ENCODE results near the gene ABHD12B.
"Not testable (repeated sequence)": the region's sequence is repeated elsewhere in the genome, so short reads cannot be mapped to it uniquely, and the experiment has no call there.

ABHD12B gene

DNA sequence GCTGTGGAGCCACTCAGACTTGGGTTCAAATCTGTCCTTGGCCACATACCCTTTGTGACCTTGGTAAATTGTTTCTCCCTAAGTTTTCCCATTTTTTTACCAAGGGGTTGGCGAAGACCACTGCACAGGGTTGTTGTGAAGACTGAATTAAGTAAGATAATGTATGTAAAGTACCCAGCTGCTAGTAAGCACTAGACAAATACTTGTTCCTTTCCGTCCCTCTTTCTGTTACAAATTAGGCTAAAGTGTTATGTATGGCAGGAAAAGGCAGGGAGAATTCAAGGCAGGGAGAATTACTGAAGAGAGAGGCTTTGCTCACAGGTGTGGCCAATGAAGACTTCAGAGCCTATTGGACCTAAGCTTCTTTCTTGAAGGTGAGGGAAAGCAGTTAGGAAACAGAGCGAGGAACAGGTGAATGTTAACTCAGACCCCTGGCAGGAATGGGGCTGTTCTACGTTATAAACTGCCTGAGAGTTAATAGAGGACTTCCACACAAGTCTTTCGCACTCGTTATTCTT lies 25.9 kb downstream of the ABHD12B start:
- no peak for DNase-seq

DNA sequence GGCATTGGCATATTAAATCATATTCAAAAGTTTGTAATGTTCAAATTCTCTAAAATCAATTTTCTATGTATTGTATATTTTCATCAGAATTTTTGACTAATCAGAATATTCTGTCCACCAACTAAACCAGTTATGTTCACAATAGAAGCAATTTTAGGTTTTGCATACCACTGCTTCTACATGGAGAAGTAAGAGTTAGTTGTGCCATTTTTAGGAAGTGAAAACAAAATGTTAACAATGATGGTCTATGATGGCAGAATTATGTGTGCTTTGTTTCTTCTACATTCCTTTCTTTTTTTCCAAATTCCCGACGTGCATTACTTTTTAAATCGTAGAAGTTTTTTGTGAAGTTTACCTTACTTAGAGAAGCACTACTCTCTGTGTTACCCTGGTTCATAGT lies 29.5 kb downstream of the ABHD12B start:
- DNase-seq, result no peak

DNA sequence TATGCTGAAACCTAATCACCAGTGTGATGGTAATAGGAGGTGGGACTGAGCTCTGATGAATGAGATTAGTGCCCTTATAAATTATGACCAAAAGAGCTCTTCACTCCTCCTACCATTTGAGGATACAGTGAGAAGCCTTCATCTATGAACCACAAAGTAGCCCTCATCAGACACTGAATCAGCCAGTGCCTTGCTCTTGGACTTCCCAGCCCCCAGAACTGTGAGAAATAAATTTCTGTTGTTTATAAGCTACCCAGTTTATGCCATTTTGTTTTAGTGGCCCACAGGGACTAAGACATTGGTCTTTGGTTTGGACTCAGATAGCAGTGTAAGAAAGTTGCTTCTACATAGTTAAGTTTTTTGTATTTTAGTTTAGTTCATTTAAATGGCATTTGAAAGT lies 32.9 kb downstream of the ABHD12B start:
- no peak for DNase-seq

DNA sequence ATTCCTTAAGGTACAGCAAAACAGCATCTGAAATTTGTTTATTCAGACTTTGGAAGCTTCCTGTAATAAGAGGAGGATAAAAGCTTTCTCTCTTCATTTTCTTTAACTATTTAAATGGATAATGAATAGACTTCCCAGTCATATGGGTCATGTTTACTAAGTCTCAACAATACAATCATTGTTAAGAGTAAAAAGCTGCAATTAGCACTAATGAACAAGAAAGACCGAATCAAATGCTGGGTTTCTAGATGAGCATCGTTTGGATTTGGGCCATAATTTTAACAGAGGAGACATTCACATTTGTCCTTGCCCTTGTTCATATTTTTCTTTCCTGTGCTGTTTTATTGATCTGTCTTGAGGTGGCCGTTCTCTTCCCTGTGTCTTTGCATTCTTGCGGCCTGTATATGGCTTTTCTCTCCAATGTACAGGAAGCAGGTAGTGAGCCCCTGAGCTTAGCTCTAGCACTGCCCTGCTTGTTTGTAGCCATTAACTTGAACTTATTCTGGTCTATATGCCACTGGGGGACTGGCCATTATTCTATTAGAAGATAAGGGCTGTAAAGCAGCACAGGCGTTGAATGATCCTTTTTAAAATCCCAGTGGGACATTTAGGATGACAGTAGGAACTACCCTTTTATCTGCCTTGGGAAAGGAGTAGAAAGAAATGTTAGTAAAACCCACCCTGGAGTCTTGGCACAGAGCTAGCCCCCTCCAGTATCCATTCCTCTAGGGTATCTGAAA lies 34.6 kb downstream of the ABHD12B start:
- DNase-seq, result no peak

DNA sequence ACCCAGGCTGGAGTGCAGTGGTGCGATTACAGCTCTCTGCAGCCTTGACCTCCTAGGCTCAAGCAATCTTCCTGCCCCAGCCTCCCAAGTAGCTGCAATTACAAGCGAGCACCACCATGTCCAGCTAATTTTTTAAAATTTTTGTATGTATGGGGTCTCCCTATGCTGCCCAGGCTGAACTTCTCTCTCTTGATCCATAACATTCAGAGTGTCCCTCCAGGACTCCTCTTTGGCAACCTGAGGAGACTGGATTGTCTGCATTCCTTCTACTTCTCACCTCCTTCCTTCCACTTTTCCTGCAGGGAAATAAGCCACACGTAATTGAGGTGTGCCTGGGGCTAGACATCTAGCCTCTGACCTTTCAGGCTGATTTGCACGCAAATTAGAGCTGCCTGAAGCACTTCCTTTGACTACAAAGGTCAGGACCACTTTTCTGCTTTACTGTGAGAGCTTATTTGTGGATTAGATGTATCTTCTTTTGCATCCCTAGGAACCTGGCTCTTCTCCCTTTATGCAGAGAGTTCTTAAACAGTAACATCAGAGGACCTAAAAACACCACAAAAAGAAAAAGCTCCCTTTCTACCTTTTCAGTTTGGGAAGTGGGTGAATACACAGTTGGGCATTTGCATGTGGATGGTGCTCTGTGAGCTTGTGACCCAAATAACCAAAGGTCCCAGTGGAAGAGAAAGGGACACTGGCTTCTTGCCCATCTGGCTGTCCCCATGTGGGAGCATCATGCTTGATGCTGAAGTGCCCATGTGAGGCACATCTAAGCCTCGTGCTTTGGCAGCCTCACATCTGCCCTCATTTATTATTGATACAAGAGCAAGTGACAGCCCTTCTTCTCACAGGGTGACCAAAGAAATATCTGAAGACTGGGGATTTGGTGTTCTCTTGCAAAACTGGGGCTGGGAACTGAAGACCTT lies 38.9 kb downstream of the ABHD12B start:
- no peak for DNase-seq

DNA sequence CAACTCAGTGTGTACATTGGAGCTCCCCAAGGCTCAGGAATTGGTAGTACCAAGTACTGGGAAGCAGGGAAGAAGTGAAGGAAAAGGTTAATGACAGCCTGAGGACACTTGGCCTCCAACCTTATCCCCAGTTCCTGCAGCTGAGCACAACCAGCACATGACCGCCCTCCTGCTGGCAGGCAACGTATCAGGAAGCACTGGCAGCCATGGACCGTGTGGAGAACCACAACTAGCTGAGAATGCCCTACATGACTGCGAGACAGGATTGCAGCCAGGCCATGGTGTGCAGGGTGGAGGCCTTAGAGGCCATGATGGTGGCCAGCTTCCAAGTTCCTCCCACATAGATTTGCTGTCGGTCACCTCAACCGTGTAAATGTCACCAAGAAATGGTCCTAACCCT lies 45.6 kb downstream of the ABHD12B start:
- no peak for DNase-seq

DNA sequence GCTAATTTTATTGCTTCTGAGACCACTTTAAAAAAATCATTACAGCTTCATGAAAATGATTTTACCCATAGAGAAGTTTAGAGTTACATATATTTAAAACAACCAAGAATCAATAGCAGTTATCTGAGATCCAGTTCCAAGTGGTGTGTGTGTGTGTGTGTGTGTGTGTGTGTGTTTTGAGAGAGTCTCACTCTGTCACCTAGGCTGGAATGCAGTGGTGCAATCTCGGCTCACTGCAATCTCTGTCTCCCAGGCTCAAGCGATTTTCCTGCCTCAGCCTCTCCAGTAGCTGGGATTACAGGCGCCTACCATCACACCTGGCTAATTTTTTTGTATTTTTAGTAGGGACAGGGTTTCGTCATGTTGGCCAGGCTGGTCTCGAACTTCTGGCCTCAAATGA lies 47.7 kb downstream of the ABHD12B start:
- not testable (repeated sequence) for DNase-seq

DNA sequence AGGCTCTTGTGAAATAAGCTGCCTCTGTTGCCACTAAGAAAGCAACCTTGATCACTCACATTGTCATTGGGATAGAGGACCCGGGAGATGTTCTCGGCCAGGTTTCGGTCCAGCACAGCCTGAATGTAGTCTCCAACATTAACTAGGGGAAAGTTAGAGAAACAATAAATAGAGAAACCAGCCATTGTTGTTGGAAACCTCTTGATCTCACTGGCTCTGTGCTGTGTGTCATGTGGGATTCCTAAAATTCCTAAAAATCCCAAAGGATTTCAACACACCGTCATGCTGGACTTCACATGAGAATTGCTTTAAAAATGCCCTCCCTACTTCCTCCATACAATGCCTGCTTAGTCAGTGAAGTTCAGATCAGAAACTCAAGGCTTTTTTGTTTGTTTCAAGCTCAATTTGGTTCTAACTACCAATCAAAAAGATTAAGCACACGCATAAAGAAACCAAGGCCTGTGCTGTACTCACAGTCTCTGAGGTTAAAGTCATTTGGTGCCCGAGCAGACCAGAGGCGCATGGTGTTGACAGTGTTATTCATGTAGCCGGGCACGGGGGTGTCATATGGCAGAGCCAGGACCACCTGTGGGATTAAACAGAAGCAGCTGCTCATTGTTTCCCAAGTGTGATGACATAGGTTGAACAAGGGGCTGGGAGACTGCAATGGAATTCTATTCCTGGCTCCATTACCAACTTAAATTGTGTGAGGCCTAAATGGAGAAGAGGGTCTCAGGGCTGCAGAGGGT lies 48.8 kb downstream of the ABHD12B start:
- no peak for DNase-seq

DNA sequence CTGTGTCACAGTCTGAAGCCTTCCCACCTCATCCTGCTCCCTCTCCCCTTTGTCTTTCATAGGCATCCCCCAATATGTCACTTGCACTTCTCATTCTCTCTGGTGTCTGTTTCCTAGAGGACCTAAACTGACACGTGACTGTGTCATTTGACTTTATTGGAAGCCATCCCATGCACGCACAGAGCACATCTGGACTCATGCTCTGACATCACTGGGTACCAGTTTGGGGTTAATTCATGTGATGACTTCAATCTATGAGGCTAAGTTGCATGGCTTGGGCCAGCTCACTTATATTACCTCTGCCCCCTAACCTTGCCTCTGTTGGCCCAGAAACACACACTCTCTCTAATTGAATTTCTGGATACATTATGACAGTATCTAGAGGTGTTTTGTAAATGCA lies 51.0 kb downstream of the ABHD12B start:
- no peak for DNase-seq

DNA sequence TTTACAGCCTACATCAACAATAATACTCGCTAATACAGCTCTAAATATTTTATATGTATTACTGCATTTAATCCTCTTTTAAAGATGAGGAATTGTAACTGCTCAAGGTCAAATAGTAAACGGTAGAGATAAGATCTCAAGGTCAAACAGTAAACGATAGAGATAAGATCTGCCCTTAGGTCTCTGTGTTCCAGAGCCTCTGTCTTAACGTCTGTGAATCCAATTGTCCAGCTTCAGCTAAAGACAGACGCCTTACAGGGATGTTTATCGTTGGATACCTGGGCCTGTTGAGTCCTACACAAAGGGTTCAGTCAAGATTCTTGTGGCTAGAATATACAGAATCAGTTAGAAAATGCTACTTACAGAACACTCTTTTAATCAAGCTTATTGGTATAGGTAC lies 52.4 kb downstream of the ABHD12B start:
- DNase-seq, result no peak

DNA sequence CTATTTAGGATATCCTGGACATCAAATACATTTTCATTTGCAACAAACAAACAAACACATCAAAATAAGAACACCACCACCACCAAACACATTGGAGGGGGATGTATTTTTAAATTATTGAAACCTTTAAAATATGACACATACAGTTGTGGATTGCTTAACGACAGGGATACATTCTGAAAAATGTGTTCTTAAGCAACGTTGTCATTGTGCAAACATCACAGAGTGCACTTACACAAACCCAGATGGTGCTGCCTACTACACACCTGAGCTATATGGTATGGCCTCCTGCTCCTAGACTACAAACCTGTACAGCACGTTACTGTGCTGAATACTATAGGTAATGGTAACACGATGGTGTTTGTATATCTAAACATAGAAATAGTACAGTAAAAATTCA lies 53.0 kb downstream of the ABHD12B start:
- DNase-seq, result no peak

DNA sequence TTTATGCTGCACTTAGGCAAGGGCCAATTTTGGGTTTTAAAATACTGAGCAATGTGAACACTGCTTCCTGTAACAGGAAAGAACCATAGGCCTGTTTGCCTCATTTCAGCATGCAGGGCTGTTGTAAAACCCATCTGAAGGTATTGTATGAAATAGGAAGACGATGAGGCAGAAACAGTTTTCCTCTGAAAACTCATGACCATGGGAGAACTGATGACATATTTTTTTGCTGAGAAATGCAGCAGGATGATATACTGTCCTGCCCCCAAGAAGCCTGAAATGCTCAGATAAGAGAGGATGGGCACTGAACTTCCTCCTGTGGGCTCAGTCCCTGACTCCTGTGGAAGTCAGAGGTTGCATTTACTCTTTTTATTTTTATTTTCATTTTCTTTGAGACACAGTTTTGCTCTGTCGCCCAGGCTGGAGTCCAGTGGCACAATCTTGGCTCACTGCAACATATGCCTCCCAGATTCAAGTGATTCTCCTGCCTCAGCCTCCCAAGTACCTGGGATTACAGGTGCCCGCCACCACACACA lies 55.1 kb downstream of the ABHD12B start:
- no peak for DNase-seq

DNA sequence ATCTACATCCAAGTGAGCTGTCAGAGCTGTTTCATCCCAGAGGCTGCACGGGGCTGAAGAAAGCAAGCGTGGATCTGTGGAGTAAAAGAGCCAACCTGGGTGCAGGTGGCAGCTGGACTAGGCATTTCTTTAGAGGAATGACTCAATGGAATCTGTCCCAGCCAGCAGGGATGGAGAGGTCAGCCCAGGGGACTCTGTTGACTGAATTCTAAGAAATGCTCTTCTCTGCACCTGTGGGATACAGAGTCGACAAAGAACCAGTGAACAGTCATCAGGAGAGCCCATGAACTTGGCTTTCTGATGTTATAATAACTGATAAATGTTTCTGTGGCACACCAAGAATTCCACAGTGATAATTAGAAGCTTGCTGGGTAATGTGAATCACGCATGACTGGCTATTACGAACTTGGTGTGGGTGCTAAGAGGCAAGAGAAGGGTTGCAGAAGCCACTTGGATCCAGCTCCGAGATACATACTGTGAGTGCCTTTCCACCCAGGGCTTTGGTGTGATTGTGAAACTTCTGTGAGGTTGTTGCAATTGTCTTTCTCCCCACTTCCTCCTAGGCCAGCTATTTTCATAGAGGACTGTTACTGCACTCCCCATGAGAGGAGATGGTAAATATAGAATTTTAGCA lies 56.3 kb downstream of the ABHD12B start:
- peak; percentile 7 to 48 for DNase-seq

DNA sequence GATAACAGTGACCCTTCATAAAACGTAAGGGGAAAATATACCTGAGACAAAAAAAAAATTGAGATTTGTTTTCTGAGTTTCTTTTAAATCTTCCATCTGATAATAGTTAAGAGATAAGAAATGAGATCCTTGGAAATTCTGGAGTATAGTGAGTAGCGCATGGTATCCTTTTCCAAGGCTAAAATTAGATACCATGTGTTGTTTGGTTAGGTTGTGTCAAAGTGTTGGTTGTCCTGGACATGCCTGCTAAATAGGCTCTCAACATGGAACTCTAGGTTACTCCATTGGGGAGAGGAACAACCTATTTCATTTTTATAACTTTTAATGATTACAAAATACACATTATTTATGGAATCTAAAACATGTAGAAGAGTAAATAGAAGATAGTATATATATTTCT lies 57.7 kb downstream of the ABHD12B start:
- DNase-seq, result no peak

DNA sequence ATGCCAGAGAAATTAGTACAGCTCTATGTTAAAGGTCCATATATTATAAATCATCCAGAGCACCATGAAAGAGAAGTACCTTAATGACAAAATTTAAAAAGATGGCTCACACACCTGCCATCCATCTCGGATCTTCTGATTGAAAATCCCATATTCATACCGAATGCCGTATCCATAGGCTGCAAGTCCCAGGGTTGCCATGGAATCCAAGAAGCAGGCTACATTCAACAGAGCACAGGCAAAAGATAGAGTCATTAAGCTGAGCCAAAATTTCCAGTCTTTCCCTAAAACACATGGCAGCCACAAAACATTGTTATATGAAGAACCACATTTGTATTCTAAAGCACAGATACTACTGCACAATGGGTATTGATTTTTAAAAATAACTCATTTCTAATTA lies 59.7 kb downstream of the ABHD12B start:
- DNase-seq, result no peak

DNA sequence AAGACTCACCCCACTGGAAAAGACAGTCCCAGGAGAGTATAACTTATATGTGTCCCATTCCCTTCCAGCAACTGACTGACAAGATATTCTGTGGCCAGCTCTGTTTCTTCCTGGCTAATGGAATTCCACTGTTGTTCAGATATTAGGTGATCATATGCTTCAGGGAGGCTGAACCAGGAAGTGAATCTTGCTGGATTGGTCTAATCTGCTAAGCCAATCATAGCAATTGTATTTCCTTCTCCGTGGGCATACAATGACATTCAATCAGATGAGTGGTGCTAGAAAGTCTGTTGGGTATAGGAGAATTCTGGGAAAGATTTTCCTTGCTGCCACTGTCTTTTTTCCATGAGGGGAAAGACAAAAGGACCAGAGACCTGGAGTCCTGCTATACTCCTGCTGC lies 60.3 kb downstream of the ABHD12B start:
- DNase-seq, result no peak

DNA sequence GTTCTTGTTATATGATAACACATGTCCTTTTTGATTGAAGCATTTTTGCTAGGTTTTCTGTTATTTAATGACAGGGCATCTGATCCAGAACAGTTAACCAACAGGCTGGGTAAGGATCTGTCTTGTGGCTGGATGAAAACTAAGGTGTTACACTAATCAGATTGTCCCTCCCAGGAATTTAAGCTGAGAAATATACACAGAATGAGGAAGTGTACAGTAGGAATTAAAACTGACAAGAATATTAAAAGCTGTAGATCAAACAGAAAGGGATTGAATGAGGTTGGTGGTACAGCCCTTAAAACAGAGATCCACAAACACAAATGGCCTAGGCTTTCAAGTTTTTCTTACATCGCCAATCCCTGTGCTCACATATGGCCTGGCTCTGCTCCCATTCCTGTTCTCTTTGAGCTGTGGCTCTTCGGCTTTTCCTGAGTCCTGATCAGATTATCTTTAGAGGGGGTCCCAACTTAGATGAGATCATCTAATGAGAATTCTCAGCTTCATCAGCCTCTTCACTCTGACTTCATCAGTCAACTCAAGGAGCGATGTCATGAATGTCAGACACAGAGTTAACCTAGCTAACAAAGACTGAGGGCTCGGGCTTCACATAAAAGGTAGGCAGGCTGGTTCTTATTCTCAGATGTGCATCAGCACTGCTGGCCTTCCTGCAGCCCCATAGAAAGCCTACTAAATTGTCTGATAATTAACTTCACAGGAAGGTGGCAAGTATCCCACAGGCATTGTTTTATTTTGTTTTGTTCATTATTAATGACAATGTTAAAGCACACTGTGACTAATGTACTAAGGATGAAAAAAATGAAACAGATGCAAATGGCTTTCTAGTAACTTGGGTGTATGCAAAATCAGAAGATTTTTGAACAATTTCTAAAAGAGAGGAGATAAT lies 61.0 kb downstream of the ABHD12B start:
- DNase-seq, result no peak

DNA sequence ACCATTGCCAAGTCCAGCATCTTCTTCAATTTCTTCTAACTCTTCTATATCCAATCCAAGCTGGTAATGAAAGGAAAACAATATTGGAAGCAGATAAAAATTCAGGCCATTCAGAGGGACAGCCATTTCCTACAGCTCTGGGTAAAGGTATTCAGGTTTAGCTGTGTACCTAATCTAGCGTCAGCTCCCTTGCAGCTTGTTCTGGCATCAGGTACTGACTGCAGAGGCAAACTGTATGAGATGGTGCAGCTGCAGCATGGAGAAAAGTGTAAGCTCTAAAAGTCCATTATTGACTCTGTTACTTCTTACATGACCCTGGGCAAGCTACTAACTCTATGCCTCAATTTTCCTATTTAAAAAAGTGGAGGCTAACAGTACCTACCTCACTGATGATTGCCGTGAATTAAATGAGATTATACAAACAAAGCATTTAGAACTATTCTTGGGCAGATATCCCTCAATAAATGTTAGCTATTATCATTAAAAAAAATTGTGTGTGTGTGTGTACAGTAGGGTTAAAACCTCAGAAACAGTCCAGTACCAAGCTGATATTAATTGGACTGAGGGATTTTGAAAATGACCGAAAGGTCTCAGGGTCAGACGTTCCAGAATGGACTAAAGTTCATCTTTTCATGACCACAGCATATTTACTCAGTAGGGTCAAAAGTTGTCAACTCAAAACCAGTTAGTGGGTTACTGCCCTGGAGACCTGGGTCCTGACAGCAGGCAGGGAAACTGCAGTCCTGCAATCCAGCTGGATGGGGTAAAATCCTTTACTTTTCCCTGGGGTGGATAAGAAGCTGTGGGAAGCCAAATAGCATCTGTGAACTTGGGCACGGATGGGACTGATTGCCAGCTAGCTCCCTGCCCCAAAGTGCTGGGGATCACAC lies 63.5 kb downstream of the ABHD12B start:
- DNase-seq, result no peak

DNA sequence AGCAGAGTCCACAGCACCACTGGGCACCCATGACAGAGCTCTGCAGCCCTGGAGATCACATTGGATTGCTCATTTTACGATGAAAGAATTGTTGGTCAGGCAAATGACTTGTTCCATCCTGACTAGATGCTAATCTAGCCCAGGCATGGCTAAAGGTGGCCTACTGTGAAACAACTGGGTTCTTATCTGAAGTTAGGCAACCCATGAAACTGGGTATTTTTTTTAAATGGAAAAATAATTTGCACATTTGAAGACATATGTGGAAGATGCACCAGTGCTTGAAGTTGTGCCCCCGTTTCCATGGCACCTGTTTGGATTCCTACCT lies 64.1 kb downstream of the ABHD12B start:
- DNase-seq, result no peak

DNA sequence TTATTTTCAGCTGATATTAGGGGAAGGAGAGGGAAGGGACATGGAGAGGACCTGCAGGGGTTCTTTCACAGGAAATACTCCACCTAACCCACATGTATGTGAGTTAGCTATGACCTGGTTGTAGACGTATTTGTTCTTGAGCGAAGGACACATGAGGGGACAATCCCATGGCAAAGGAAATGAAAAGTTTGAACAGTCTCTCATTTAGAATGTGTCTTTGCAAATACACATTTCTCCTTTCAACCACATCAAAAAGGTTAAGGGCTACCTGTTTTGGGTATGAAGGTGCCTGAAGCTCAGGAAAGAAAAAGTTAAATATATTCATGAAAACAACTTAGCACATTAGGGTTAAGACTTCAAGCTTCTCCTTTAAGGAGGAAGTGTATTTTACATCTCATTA lies 65.0 kb downstream of the ABHD12B start:
- DNase-seq, result no peak

DNA sequence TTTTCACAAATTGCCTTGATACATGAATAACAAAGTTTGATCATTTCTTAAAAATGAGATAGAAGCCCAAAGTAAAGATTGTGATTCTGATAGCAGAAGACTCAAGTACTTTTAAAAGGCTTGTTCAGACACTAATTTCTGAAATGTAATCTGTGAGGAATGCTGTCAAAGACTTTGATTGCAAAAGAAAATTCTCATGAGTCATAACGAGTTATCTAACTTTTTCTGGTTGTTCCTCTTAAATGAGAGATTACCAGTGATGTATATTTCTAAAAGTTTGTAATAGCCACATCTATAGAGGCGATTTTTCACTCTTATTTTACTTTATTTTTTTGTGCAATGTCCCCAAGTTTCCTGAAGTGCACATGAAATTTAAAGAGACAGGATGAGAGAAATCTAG lies 65.5 kb downstream of the ABHD12B start:
- DNase-seq, result no peak

Data from CD4-positive, alpha-beta T cell treated with Interferon alpha-2 for 1 hour (primary cell).